H1 (cell line): Measurements from ENCODE around the gene GYPC. TPM values are rescaled to one million over a fixed set of nuclear protein-coding genes. Genes with fewer than 3 reads are reported as not detected.

Experiments
- CHD7 ChIP-seq: fragments of 300-600 bp; sonication (generic); IDR thresholded peaks from 2 replicates; pipeline ENCODE4 v1.7.1; 2012; ENCODE audit warnings: low read length, moderate library complexity, mild to moderate bottlenecking, inconsistent platforms; ENCODE audit not compliant: insufficient replicate concordance
- CTCF ChIP-seq, 3 experiments: IDR thresholded peaks; 1 replicate in 2 of 3; 2 replicates in 1 of 3; pipeline versions ENCODE4 v1.5.1 to v1.6.1; 2011; ENCODE audit warnings: low read length in 3 of 3, mild to moderate bottlenecking in 3 of 3, inconsistent platforms in 2 of 3, low read depth in 1 of 3, moderate library complexity in 1 of 3; ENCODE audit not compliant: insufficient read depth in 1 of 3; ENCODE audit errors: control extremely low read depth in 1 of 3
- HDAC6 ChIP-seq: IDR thresholded peaks from one replicate; pipeline ENCODE4 v1.7.1; 2012; ENCODE audit warnings: low read depth, mild to moderate bottlenecking, inconsistent platforms, low read length, moderate library complexity
- NANOG ChIP-seq: IDR thresholded peaks from 2 replicates; pipeline ENCODE4 v1.6.1; 2011; ENCODE audit warnings: low read length, low read depth, mild to moderate bottlenecking, inconsistent platforms; ENCODE audit not compliant: insufficient read depth, poor library complexity, severe bottlenecking
- PHF8 ChIP-seq: fragments of 200-600 bp; sonication (generic); conservative IDR thresholded peaks from 2 replicates; pipeline ENCODE4 v1.7.1; 2012; ENCODE audit warnings: low read depth, mild to moderate bottlenecking, inconsistent platforms, low read length, moderate library complexity
- polyA plus RNA-seq, 7 experiments: library from polyadenylated mRNA; depleted of rRNA in 3 of 7; stranded (reverse) in 5 of 7; unstranded in 2 of 7; fragments of >200 nt in 5 of 7; fragments of 200-250 nt in 2 of 7; gene quantifications; 1 replicate in 5 of 7; 2 replicates in 1 of 7; 4 replicates in 1 of 7; pipeline versions ENCODE4 v1.2.1 to v1.2.3, GENCODE V29; 2011 to 2013; ENCODE audit warnings: missing spikeins in 2 of 7, mixed read lengths in 2 of 7
- total RNA-seq: library from RNA; stranded (reverse); fragmentation: NEBNext Ultra II Directional; extraction: Animal tissue kit (Norgen Biotek cat#: 25700); gene quantifications from 2 replicates; pipeline ENCODE4 v1.2.1, GENCODE V29; 2021

The GYPC gene
- total and polyA plus RNA-seq, 2 of the 8 experiments (the other 6 are each of a cell fraction or from before 2014, with no cell fraction given), result 26.8 to 53.6 TPM

- TF ChIP-seq CTCF (IDR thresholded peaks at IDR 0.05; ENCODE audit: control extremely low read depth in 1 of 3, insufficient read depth in 1 of 3, low read depth in 1 of 3, low read length in 3 of 3) (no peak), CHD7 (no peak), HDAC6 (no peak), PHF8 (no peak), NANOG (no peak)
These were observed 41.3 kb upstream of the GYPC start (continued) for GRCh38 chr2:126614524-126615227.
